Left forelimb (tissue), 1 donor: ENCODE results near the gene TSPAN12.
"Not testable (repeated sequence)": the region's sequence is repeated elsewhere in the genome, so short reads cannot be mapped to it uniquely, and the experiment has no call there.

Source experiments
- DNase-seq: peaks from one replicate; pipeline ENCODE4 v3.0.0-alpha.2; 2018; ENCODE audit warnings: low spot score

The TSPAN12 gene

GRCh38 chr7:120805636-120806388, 52.1 kb downstream of the TSPAN12 start:
- no peak for DNase-seq

- no peak for DNase-seq
Measured at GRCh38 chr7:120802751-120803150, 55.2 kb downstream of the TSPAN12 start.

GRCh38 chr7:120799813-120800475, 58.0 kb downstream of the TSPAN12 start:
- no peak for DNase-seq

GRCh38 chr7:120799147-120799546, 58.8 kb downstream of the TSPAN12 start:
- DNase-seq = no peak

GRCh38 chr7:120797026-120797645, 60.8 kb downstream of the TSPAN12 start:
- no peak for DNase-seq

GRCh38 chr7:120794106-120794729, 63.7 kb downstream of the TSPAN12 start:
- DNase-seq = no peak

- DNase-seq = no peak
Measured at GRCh38 chr7:120793213-120793936, 64.6 kb downstream of the TSPAN12 start.

- no peak for DNase-seq
Measured at GRCh38 chr7:120792861-120793130, 65.1 kb downstream of the TSPAN12 start.

- DNase-seq = peak; percentile 77
Measured at GRCh38 chr7:120792091-120792860, 65.7 kb downstream of the TSPAN12 start.

- DNase-seq = no peak
Measured at GRCh38 chr7:120785095-120785494, 72.8 kb downstream of the TSPAN12 start.

- no peak for DNase-seq
Measured at GRCh38 chr7:120783721-120784120, 74.2 kb downstream of the TSPAN12 start.

GRCh38 chr7:120783273-120783672, 74.7 kb downstream of the TSPAN12 start:
- no peak for DNase-seq

GRCh38 chr7:120781924-120782323, 76.0 kb downstream of the TSPAN12 start:
- not testable (repeated sequence) for DNase-seq

- DNase-seq = no peak
Measured at GRCh38 chr7:120780938-120781337, 77.0 kb downstream of the TSPAN12 start.

GRCh38 chr7:120780451-120780850, 77.5 kb downstream of the TSPAN12 start:
- DNase-seq = not testable (repeated sequence)

- DNase-seq = not testable (repeated sequence)
Measured at GRCh38 chr7:120779078-120779477, 78.9 kb downstream of the TSPAN12 start.

GRCh38 chr7:120775755-120776154, 82.2 kb downstream of the TSPAN12 start:
- no peak for DNase-seq

GRCh38 chr7:120774481-120774880, 83.5 kb downstream of the TSPAN12 start:
- DNase-seq = no peak

GRCh38 chr7:120770206-120770605, 87.7 kb downstream of the TSPAN12 start:
- no peak for DNase-seq

- no peak for DNase-seq
Measured at GRCh38 chr7:120760851-120761250, 97.1 kb downstream of the TSPAN12 start.

GRCh38 chr7:120760050-120760449, 97.9 kb downstream of the TSPAN12 start:
- no peak for DNase-seq
